GM21576 (cell line): ENCODE results near the gene ERVH48-1.
"Not testable (repeated sequence)": the region's sequence is repeated elsewhere in the genome, so short reads cannot be mapped to it uniquely, and the experiment has no call there.

Experiments used
- ATAC-seq: cut with Tn5 transposase; IDR thresholded peaks from one replicate; pipeline ENCODE4 v1.9.1; 2021; ENCODE audit warnings: mild to moderate bottlenecking, moderate library complexity; ENCODE audit not compliant: unreplicated experiment

The ERVH48-1 gene

GRCh38 chr21:42925114-42925926, at the start of gene ERVH48-1:
TSS of gene ERVH48-1 (minus strand) at chr21:42925630. CDS start at chr21:42919006, 6,624 bp downstream.
- ATAC-seq: no peak

GRCh38 chr21:42973991-42974831, 48.8 kb upstream of the ERVH48-1 start, which contains the start of gene PKNOX1:
TSS of gene PKNOX1 (plus strand) at chr21:42974562. CDS start at chr21:43004382, 29,820 bp downstream.
- peak; percentile 85 for ATAC-seq

GRCh38 chr21:42973309-42973990, 48.0 kb upstream of the ERVH48-1 start:
- ATAC-seq: no peak

- ATAC-seq: no peak
These were observed 46.5 kb upstream of the ERVH48-1 start for GRCh38 chr21:42971897-42972275.

GRCh38 chr21:42970946-42971653, 45.7 kb upstream of the ERVH48-1 start:
- no peak for ATAC-seq

GRCh38 chr21:42969193-42969600, 43.8 kb upstream of the ERVH48-1 start:
- no peak for ATAC-seq

- ATAC-seq: not testable (repeated sequence)
These were observed 42.2 kb upstream of the ERVH48-1 start for GRCh38 chr21:42967616-42968015.

- ATAC-seq: no peak
These were observed 39.8 kb upstream of the ERVH48-1 start for GRCh38 chr21:42965211-42965560.

- ATAC-seq: no peak
These were observed 39.2 kb upstream of the ERVH48-1 start for GRCh38 chr21:42964546-42965210.

- ATAC-seq: no peak
These were observed 38.7 kb upstream of the ERVH48-1 start for GRCh38 chr21:42964086-42964485.

GRCh38 chr21:42962380-42963007, 37.1 kb upstream of the ERVH48-1 start:
- ATAC-seq: no peak

- no peak for ATAC-seq
These were observed 34.3 kb upstream of the ERVH48-1 start for GRCh38 chr21:42959728-42960127.

GRCh38 chr21:42958122-42958521, 32.7 kb upstream of the ERVH48-1 start:
- not testable (repeated sequence) for ATAC-seq

- no peak for ATAC-seq
These were observed 31.6 kb upstream of the ERVH48-1 start for GRCh38 chr21:42956824-42957630.

- ATAC-seq: not testable (repeated sequence)
These were observed 25.8 kb upstream of the ERVH48-1 start for GRCh38 chr21:42951193-42951592.

GRCh38 chr21:42949094-42949755, 23.8 kb upstream of the ERVH48-1 start:
- ATAC-seq: not testable (repeated sequence)

GRCh38 chr21:42942244-42942643, 16.8 kb upstream of the ERVH48-1 start:
- ATAC-seq: no peak

GRCh38 chr21:42941696-42942085, 16.3 kb upstream of the ERVH48-1 start:
- ATAC-seq: no peak
